ENCODE data around the gene OPCML.

DNA sequence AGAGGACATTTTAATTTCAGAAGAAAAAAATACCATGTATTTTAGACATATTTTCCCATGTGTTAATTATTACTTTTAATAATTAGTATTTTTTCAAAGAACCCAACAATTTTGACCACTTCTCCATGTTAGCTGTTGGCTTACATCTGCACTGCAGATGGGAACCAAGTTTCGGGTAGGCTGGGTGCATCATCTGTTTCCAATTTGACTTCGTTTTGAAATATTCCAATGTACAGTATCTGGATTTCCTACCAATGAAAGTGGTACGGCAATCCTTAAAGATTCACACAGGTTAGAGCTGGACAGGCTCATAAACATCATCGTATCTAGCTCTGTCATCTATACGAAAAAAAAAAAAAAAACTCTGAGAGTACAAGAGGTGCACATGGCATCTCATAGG, 670.2 kb downstream of the OPCML start:
- TF ChIP-seq, protein P1, sequence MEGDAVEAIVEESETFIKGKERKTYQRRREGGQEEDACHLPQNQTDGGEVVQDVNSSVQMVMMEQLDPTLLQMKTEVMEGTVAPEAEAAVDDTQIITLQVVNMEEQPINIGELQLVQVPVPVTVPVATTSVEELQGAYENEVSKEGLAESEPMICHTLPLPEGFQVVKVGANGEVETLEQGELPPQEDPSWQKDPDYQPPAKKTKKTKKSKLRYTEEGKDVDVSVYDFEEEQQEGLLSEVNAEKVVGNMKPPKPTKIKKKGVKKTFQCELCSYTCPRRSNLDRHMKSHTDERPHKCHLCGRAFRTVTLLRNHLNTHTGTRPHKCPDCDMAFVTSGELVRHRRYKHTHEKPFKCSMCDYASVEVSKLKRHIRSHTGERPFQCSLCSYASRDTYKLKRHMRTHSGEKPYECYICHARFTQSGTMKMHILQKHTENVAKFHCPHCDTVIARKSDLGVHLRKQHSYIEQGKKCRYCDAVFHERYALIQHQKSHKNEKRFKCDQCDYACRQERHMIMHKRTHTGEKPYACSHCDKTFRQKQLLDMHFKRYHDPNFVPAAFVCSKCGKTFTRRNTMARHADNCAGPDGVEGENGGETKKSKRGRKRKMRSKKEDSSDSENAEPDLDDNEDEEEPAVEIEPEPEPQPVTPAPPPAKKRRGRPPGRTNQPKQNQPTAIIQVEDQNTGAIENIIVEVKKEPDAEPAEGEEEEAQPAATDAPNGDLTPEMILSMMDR (conservative IDR thresholded peaks at IDR 0.05; ENCODE audit: low read length): no peak
- TF ChIP-seq EZH2phosphoT487 (IDR thresholded peaks at IDR 0.05; ENCODE audit: borderline replicate concordance): no peak
